Osteoblast (primary cell): ENCODE results near the gene MYOZ3. TPM values are rescaled to one million over a fixed set of nuclear protein-coding genes. Genes with fewer than 3 reads are reported as not detected.

Source experiments
- DNase-seq: peaks from one replicate; pipeline ENCODE4 v3.0.0; 2011; ENCODE audit warnings: low spot score, mixed read lengths; ENCODE audit not compliant: insufficient read length; ENCODE audit errors: missing footprints
- H2AFZ ChIP-seq: 2 replicates; pipeline ENCODE4 v1.6.0; 2011; ENCODE audit warnings: mild to moderate bottlenecking, low read length
- H3K27ac ChIP-seq: 2 replicates; pipeline ENCODE4 v1.5.1; 2011; ENCODE audit warnings: mild to moderate bottlenecking, low read depth, low read length, moderate library complexity
- H3K27me3 ChIP-seq: 2 replicates; pipeline ENCODE4 v1.6.0; 2012; ENCODE audit warnings: mild to moderate bottlenecking, control low read depth, inconsistent platforms, low read length, moderate library complexity; ENCODE audit not compliant: insufficient read depth
- H3K36me3 ChIP-seq: 2 replicates; pipeline ENCODE4 v1.5.1; 2011; ENCODE audit warnings: mild to moderate bottlenecking, low read length, control low read depth, moderate library complexity; ENCODE audit not compliant: insufficient read depth
- H3K4me1 ChIP-seq: 2 replicates; pipeline ENCODE4 v1.5.1; 2011; ENCODE audit warnings: mild to moderate bottlenecking, low read length, control low read depth, moderate library complexity; ENCODE audit not compliant: insufficient read depth
- H3K4me2 ChIP-seq: 2 replicates; pipeline ENCODE4 v1.6.0; 2011; ENCODE audit warnings: mild to moderate bottlenecking, low read length; ENCODE audit not compliant: insufficient read depth
- H3K4me3 ChIP-seq: fragments of 200-600 bp; sonication (generic); 3 replicates; pipeline ENCODE4 v1.5.1; 2012; ENCODE audit warnings: mild to moderate bottlenecking, low read length, inconsistent platforms; ENCODE audit not compliant: insufficient read depth
- H3K79me2 ChIP-seq: 2 replicates; pipeline ENCODE4 v1.6.0; 2012; ENCODE audit warnings: mild to moderate bottlenecking, low read length, control low read depth, inconsistent platforms; ENCODE audit not compliant: insufficient read depth
- H3K9me3 ChIP-seq: 2 replicates; pipeline ENCODE4 v1.5.1; 2011; ENCODE audit warnings: low read depth, low read length, control low read depth
- H4K20me1 ChIP-seq: 2 replicates; pipeline ENCODE4 v1.6.0; 2012; ENCODE audit warnings: mild to moderate bottlenecking, low read length, control low read depth; ENCODE audit not compliant: insufficient read depth
- CTCF ChIP-seq: IDR thresholded peaks from 2 replicates; pipeline ENCODE4 v1.5.1; 2011; ENCODE audit warnings: mild to moderate bottlenecking, low read depth, low read length, moderate library complexity; ENCODE audit errors: extremely low read depth
- total RNA-seq: library from RNA; depleted of rRNA; stranded (reverse); fragments of >200 nt; gene quantifications from 2 replicates; pipeline ENCODE4 v1.2.3, GENCODE V29; 2012

Gene MYOZ3
- total RNA-seq, 1 donor = under 0.01 TPM

DNA sequence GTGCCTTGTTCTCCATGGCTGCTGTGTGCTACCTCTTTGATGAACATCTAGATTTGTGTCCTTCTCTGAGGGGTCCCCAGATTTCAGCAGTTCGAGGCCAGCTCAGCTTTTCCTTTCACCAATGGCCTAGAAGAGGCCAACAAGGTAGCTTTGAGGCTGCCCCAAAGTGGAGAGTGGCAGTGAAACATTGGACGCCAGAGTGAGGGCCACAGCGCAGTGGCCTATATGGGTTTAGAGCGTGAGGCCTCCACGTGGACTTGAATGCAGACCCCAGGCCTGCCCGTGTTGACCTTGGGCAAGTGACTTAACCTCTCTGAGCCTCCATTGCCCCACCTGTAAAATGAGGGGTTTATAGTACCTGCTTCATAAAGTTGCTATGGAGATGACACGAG is 11.8 kb downstream of the MYOZ3 start:
- Histone ChIP-seq H3K4me3 (peak overlapping the region; percentile 69), H3K27me3 (peaks cover 6% of the 10 kb centered on the region), H3K4me2 (peak overlapping the region; percentile 88), H3K27ac (no peak overlapping the region), H4K20me1 (no peaks in the 10 kb centered on the region), H3K4me1 (peaks cover 27% of the 10 kb centered on the region), H2AFZ (peak overlapping the region; percentile 78), H3K9me3 (no peaks in the 10 kb centered on the region), H3K79me2 (no peaks in the 10 kb centered on the region), H3K36me3 (no peaks in the 10 kb centered on the region)
- no peak for DNase-seq
- no peak for TF ChIP-seq CTCF

DNA sequence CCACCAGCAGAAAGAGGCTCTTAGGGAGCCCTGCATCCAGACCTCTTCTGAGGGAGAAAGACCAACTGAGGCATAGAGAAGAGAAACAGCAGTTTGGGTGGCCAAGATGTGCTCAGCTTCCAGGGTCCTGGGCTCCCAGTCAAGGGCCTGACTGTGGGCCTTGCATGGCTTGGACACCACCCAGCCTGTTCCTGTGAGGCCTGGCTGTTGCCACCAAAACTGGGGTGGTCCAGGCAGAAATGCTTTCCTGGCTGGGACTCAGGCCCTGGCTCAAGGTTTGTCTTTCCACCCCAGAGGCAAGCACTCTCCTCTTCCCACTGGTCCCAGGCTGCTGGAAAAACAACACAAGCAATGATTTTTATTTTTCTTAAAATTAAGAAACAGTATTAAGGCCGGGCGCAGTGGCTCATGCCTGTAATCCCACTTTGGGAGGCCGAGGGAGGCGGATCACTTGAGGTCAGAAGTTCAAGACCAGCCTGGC is 13.3 kb downstream of the MYOZ3 start:
- TF ChIP-seq CTCF = no peak
- no peak for DNase-seq
- Histone ChIP-seq H2AFZ (peak overlapping the region; percentile 90), H3K27me3 (peaks cover 6% of the 10 kb centered on the region), H3K27ac (peak overlapping the region; percentile 94), H3K4me3 (peak overlapping the region; percentile 22), H3K9me3 (no peaks in the 10 kb centered on the region), H4K20me1 (no peaks in the 10 kb centered on the region), H3K4me1 (peaks cover 27% of the 10 kb centered on the region), H3K79me2 (no peaks in the 10 kb centered on the region), H3K4me2 (peak overlapping the region; percentile 64), H3K36me3 (no peaks in the 10 kb centered on the region)

GRCh38 chr5:150675069-150675468 is 14.0 kb downstream of the MYOZ3 start:
- no peak overlapping the region for H2AFZ ChIP-seq
- TF ChIP-seq CTCF = no peak
- H3K36me3 ChIP-seq = no peaks in the 10 kb centered on the region
- no peak overlapping the region for H3K4me2 ChIP-seq
- H4K20me1 ChIP-seq = no peaks in the 10 kb centered on the region
- no peak overlapping the region for H3K4me3 ChIP-seq
- no peak overlapping the region for H3K27ac ChIP-seq
- H3K79me2 ChIP-seq = no peaks in the 10 kb centered on the region
- no peaks in the 10 kb centered on the region for H3K9me3 ChIP-seq
- no peak for DNase-seq
- H3K4me1 ChIP-seq = peaks cover 27% of the 10 kb centered on the region
- H3K27me3 ChIP-seq = peaks cover 6% of the 10 kb centered on the region

GRCh38 chr5:150676578-150676977 is 15.5 kb downstream of the MYOZ3 start:
- no peaks in the 10 kb centered on the region for H4K20me1 ChIP-seq
- no peak overlapping the region for H2AFZ ChIP-seq
- no peak overlapping the region for H3K4me2 ChIP-seq
- no peak overlapping the region for H3K4me3 ChIP-seq
- H3K27me3 ChIP-seq = no peaks in the 10 kb centered on the region
- no peaks in the 10 kb centered on the region for H3K9me3 ChIP-seq
- no peak overlapping the region for H3K27ac ChIP-seq
- peaks cover 27% of the 10 kb centered on the region for H3K4me1 ChIP-seq
- no peaks in the 10 kb centered on the region for H3K36me3 ChIP-seq
- H3K79me2 ChIP-seq = no peaks in the 10 kb centered on the region
- no peak for DNase-seq
- no peak for TF ChIP-seq CTCF
